ENCODE data around the gene HSD17B3.
"Not testable (repeated sequence)": the region's sequence is repeated elsewhere in the genome, so short reads cannot be mapped to it uniquely, and the experiment has no call there.

HSD17B3 gene

DNA sequence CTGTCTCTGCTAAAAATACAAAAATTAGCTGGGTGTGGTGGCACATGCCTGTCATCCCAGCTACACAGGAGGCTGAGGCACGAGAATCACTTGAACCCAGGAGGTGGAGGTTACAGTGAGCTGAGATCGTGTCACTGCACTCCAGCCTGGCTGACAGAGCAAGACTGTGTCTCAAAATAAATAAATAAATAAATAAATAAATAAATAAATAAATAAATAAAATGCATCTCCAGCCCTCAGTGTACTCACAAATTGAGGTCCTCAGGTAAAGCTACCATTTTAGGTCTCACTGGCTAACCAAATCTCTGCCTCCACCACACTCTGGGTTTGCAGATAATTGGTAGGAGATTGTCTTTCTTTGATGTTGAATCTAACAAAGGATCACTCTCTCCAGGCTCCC, 112.4 kb downstream of the HSD17B3 start:
- not testable (repeated sequence) for DNase-seq

DNA sequence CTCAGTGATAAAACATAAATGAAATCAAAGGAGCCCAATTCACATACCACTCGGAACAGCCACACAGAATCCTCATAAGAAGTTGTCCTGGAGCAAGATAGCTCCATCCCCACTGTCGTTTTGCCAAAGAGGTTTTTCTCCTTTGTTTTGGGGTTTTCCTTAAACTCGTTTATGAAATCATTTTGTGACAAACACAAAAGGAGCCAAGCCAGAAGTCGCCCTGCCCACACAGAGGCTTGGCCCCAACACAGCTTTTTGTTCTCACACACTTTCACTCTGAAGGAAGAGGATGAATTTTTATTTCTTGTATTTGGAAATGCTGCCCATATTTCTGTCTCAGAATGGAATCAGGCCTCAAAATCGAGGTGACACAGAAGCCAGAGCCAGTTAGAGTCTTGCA, 113.4 kb downstream of the HSD17B3 start:
- DNase-seq: no peak

GRCh38 chr9:96187151-96187555, 114.8 kb downstream of the HSD17B3 start:
- no peak for DNase-seq

GRCh38 chr9:96186591-96187011, 115.4 kb downstream of the HSD17B3 start:
- DNase-seq: no peak

GRCh38 chr9:96185518-96186156, 116.3 kb downstream of the HSD17B3 start:
- no peak for DNase-seq

All from NCI-H1436 treated with DMSO at 0.1 percent for 48 hours (cell line).